ENCODE data around the gene ATP13A2.
"Not testable (repeated sequence)": the region's sequence is repeated elsewhere in the genome, so short reads cannot be mapped to it uniquely, and the experiment has no call there.

Gene ATP13A2

DNA sequence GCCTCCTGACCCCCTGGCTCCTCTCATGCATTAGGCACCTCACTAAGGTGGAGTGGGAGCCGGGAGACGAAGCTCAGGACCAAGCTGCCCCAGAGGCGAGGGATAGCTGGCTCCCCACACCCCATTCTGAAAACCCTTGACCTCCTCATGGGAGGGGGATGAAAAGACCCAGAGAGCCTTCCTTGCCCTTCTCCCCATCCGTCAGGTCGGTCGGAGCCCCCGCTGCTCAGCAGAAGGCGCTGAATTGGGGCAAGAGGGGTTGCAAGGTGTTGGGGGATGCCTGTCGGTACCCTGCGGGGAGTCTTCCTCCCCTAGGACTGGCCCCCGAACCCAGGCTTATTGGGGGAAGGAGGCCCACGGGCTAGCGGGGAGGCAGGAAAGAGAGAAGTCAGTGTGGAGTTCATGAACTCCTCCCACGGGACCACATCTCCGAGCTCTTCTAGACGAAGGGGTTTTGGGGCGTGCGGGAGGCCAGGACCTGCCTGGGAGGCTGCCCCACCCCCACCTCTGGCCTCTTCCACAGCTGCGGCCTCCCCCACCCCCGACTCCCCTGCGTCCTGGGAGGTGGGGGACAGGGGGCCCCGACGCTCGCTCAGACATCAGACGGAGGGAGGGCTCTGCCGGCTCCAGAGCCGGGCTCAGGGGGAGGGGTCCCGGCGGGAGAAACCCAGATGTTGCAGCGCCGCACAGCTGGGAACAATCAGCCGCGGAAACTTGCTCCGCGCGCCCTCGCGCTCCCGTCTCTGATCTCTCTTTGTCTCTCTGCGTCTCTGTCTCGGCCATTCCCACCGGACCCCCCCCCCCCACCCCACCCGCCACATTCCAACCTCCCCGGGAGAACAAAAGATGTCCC, 32.0 kb downstream of the ATP13A2 start:
- DNase-seq (ENCODE audit: low spot score): no peak

- peak; percentile 41 for DNase-seq (ENCODE audit: low spot score)
Measured at GRCh38 chr1:16978567-16979474, 32.9 kb downstream of the ATP13A2 start.

DNA sequence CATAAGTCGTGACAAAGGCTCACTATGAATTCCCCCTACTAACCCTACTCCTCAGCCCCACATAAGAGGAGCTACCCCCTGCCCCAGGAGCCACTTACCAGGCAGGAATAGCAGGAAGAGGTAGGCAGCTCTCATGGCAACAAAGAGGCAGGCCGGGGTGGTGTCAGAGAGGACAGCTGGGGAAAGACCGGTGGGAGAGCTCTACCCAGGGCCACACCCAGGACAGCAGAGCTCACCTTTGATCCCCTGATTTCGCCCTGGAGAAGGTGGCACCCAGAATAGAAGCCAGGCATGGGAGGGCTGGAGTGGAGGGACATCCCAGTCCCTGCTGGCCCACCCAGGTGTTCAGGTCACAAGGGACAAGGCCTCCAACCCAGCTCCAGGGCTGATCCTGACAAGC, 33.6 kb downstream of the ATP13A2 start:
- DNase-seq (ENCODE audit: low spot score): peak; percentile 81

DNA sequence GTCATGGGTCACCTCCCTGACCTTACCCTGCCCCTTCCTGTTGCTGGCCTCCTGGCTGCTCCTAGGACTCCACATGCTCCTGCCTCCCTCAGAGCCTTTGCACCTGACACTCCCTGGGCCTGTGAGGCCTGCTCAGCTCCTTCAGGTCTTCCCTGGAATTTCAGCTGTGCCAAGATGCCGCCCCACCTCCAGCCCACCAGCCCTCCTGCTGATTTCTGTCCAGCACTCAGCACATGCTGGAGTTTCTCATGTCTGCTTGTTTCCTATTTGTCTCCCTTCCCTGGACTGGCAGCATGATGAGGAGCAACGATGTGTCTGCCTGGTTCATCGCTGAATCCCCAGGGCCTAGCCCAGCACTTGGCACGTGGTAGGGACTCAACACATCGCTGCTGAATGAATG, 34.4 kb downstream of the ATP13A2 start:
- DNase-seq (ENCODE audit: low spot score): no peak

DNA sequence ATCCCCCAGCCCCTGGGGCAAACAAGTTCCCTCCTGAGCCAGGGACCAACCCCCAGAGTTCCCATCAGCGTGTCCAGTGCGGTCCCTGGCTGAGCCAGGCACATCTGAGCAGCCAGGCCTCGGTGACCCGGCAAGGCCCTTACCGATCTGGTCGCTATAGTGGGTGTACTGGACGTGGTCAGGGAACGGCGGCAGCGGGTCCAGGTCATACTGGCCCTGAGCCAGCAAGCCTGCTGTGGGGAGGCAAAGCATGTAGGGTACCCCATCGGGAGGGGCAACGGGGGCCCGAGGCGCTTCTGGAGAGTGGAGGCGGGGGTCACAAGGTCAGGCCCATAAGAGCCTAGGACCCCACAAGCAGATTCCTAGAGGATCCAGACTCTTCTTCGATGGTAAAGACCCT, 34.8 kb downstream of the ATP13A2 start:
- no peak for DNase-seq (ENCODE audit: low spot score)

- DNase-seq (ENCODE audit: low spot score): no peak
Measured at GRCh38 chr1:16975838-16976237, 35.9 kb downstream of the ATP13A2 start.

DNA sequence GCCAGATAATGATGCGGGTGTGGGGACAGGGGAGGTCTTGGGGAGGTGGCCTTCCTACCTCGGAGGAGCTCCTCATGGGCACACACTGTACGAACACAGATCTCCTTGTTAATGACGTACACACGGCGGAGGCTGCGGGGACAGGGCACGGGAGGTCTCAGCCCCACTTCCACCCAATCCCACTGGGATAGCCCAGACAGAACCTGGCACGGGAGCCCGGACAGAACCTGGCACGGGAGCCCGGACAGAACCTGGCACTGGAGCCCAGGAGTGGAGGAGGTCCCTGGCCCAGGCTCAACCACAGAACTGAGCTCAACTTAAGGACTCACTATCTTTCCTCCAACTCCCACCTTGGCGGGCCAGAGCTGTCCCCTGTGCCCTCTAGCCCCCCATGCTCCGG, 36.5 kb downstream of the ATP13A2 start:
- no peak for DNase-seq (ENCODE audit: low spot score)

DNA sequence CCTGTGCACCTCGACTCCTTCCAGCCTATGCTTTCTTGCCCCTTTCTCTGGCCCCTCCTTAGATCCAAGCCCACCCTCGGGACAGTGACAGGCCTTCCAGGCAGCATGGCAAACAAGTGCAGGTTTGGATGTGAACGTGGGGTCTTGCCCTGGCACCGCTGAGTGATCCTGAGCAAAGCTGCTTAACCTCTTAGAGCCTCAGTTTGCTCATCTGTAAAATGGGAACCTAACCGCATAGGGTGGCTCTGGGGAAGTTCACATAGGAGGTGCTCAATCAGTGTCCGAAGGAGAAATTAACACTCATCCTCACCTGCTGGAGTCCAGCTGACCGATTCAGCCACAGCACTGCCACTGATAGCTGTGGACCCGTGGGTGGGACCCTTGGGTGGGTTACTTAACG, 38.5 kb downstream of the ATP13A2 start:
- no peak for DNase-seq (ENCODE audit: low spot score)

GRCh38 chr1:16972189-16972895, 39.4 kb downstream of the ATP13A2 start:
- no peak for DNase-seq (ENCODE audit: low spot score)

DNA sequence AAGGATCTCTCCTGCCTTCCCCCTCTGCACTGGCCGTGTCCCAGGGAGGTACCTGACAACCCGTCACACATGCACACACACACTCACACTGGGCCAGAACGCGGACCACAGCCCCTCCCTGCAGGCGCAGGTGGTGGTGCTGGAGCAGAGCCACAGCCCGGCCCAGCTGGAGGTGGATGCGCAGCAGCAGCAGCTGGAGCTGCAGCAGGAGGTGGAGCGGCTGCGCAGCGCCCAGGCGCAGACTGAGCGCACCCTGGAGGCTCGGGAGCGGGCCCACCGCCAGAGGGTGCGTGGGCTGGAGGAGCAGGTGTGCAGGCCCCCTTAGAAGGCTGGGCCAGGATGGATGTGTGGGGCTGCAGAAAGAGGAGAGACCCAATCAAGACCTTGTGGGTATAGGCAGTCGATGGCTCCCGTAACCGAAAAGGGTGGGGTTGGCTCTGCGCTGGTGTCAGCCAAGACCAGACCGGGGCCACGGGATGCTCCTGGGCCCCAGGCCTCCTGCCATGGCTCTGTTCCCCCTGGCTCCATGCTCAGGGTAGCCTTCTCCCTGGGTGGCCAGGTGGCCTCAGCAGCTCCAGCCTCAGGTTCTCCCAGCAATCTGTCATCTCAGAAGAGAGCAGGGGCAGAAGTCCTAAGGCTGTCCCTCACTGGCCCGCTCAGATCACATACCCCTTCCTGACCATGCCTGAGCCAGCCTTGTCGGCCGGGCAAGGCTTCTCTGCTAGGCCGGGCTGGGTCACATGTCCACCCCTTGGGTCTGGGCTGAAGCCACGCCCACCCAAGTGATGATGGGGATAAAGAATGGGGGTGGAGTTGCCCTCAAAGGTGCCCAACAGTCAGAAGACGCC, 40.2 kb downstream of the ATP13A2 start:
- DNase-seq (ENCODE audit: low spot score): peak; percentile 34

DNA sequence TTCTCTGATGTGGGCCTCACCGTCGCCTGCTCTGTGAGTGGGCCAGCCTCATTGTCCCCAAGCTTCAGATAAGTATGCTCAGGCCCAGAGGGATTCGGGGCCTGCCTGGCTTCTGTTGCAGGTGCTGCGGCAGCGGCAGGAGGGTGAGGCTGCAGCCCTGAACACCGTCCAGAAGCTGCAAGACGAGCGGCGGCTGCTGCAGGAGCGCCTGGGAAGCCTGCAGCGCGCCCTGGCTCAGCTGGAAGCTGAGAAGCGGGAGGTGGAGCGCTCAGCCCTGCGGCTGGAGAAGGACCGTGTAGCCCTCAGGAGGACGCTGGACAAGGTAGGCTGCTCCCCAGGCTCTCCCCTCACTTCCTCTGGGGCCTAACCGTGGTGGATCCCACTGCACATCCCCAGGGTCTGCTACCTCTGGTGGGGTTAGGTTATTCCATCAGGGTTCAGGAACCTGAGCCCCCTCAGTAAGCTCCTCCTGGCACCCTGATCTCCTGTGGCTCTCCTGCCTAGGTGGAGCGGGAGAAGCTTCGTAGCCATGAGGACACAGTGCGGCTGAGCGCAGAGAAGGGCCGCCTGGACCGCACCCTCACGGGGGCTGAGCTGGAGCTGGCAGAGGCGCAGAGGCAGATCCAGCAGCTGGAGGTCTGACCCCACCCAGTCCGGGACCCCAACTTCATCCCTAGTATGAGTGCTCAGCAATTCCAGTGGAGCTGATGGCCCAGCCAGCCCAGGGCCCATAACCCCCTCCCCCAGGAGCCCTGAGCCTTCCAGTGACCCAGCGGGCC, 41.4 kb downstream of the ATP13A2 start:
- no peak for DNase-seq (ENCODE audit: low spot score)

GRCh38 chr1:16969651-16970050, 42.1 kb downstream of the ATP13A2 start:
- no peak for DNase-seq (ENCODE audit: low spot score)

GRCh38 chr1:16969057-16969611, 42.6 kb downstream of the ATP13A2 start:
- no peak for DNase-seq (ENCODE audit: low spot score)

DNA sequence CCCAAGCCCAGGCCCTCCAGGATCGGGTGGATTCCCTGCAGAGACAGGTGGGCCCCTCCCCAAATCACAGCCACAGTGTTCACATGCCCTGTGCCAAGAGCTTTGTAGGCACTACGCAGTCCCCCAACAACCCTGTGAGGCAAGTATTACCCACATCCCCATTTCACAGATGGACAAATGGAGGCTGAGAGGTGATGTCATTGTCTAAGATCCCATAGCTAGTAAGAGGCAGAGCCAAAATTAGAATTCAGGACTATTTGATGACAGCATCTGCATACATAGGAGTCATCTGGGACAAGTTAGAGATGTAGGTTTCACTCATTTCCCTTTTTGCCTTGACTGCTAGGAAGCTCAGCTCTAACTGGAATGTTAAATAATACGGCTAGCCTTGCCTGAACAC, 43.4 kb downstream of the ATP13A2 start:
- no peak for DNase-seq (ENCODE audit: low spot score)

GRCh38 chr1:16967962-16968361, 43.8 kb downstream of the ATP13A2 start:
- DNase-seq (ENCODE audit: low spot score): no peak

DNA sequence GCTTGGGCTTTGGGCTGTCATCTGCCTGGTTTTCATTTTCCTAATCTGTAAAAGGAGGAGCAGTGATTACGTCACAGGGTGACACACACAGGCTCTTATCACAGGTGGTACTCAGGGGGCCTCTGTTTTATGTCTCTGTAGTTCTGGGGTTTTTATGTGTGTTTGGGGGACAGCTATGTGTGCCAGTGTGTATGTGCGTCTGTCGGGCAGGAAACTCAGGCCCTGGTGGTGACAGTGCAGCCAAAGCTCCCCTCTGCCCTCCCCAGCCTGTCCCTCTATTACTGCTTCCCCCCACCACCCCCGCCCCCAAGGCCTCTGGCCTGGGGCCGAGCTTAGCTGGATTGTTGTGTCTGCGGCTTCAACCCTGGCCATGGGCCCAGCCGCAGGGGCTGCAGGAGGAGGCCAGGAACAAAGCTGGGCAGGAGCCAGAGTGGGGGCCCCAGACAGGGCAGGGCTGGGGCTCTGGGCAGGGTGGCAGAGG, 44.6 kb downstream of the ATP13A2 start:
- no peak for DNase-seq (ENCODE audit: low spot score)

DNA sequence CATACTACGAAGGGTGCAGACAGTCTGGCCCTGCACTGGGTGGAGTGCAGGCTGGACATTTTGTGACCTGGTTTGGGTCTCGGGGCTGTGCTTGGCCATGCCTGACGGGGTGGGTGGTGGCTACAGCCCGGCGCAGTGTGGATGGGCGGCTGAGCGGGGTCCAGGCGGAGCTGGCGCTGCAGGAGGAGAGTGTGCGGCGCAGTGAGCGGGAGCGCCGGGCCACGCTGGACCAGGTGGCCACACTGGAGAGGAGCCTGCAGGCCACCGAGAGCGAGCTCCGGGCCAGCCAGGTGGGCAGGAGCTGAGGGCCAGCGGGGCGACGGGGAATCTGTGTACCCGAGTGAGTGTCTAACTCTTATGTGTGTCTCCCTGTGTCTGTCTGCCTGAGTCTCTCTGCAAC, 45.4 kb downstream of the ATP13A2 start:
- DNase-seq (ENCODE audit: low spot score): no peak

GRCh38 chr1:16965486-16966067, 46.2 kb downstream of the ATP13A2 start:
- no peak for DNase-seq (ENCODE audit: low spot score)

GRCh38 chr1:16964169-16964568, 47.6 kb downstream of the ATP13A2 start:
- not testable (repeated sequence) for DNase-seq (ENCODE audit: low spot score)

Data from SW480 (cell line).